Measurements from ENCODE around the gene SLC30A7. TPM values are rescaled to one million over a fixed set of nuclear protein-coding genes. Genes with fewer than 3 reads are reported as not detected.

Gene SLC30A7
- total and polyA plus RNA-seq, 2 of the 13 experiments (the other 11 are each of a cell fraction or from before 2014, with no cell fraction given) = 8.3 to 40.8 TPM

GRCh38 chr1:101004061-101004460, 108.2 kb downstream of the SLC30A7 start (continued):
- TF ChIP-seq MIER3 (CRISPR knock-in tag; IDR thresholded peaks at IDR 0.05; ENCODE audit: borderline replicate concordance) (peak; percentile 61; the same call in 1 of the 2 replicates), TCF7 (IDR thresholded peaks at IDR 0.05; ENCODE audit: low read depth) (peak; percentile 80), SOX5 (CRISPR knock-in tag; IDR thresholded peaks at IDR 0.05; ENCODE audit: borderline replicate concordance) (peak; percentile 100), ZNF710 (CRISPR knock-in tag; IDR thresholded peaks at IDR 0.05; ENCODE audit: borderline replicate concordance) (0 out of 2 replicates have a peak, but pooled peaks have one; percentile 28), XBP1 (CRISPR knock-in tag; IDR thresholded peaks at IDR 0.05) (no peak), ZNF674 (CRISPR knock-in tag; IDR thresholded peaks at IDR 0.05; ENCODE audit: low read depth) (no peak), ZNF543 (CRISPR knock-in tag; IDR thresholded peaks at IDR 0.05) (no peak), HDAC1 (CRISPR knock-in tag; IDR thresholded peaks at IDR 0.05) (peak; percentile 50), HBP1 (CRISPR knock-in tag; IDR thresholded peaks at IDR 0.05; ENCODE audit: low read depth) (no peak), FOXP4 (CRISPR knock-in tag; IDR thresholded peaks at IDR 0.05) (peak; percentile 78), ZNF17 (CRISPR knock-in tag; IDR thresholded peaks at IDR 0.05) (no peak), HCFC1 (IDR thresholded peaks at IDR 0.05; ENCODE audit: low read depth, low read length) (no peak), TERF1 (CRISPR knock-in tag; IDR thresholded peaks at IDR 0.05) (no peak), THAP11 (CRISPR knock-in tag; IDR thresholded peaks at IDR 0.05) (peak; percentile 74; the same call in 1 of the 2 replicates), CEBPZ (IDR thresholded peaks at IDR 0.05; ENCODE audit: low read length) (no peak), ZBTB44 (CRISPR knock-in tag; IDR thresholded peaks at IDR 0.05) (no peak), NKX3-1 (CRISPR knock-in tag; IDR thresholded peaks at IDR 0.05) (peak; percentile 64; the same call in 1 of the 2 replicates), KMT2B (CRISPR knock-in tag; IDR thresholded peaks at IDR 0.05) (0 out of 2 replicates have a peak, but pooled peaks have one; percentile 38), ZBTB21 (CRISPR knock-in tag; IDR thresholded peaks at IDR 0.05) (0 out of 2 replicates have a peak, but pooled peaks have one; percentile 19), ELF3 (CRISPR knock-in tag; IDR thresholded peaks at IDR 0.05) (peak; percentile 69)
